KMS-11 (cell line): Measurements from ENCODE around the gene SEC11A.

Experiments
- H2AFZ ChIP-seq: fragments of 200-600 bp; sonication (generic); 2 replicates; pipeline ENCODE4 v1.6.1; 2016; ENCODE audit warnings: antibody characterized with exemption, mixed run types, low read depth
- H3K27ac ChIP-seq: fragments of 200-600 bp; sonication (generic); 2 replicates; pipeline ENCODE4 v1.6.1; 2016; ENCODE audit warnings: mild to moderate bottlenecking, mixed run types
- H3K27me3 ChIP-seq: fragments of 200-600 bp; sonication (generic); 2 replicates; pipeline ENCODE4 v1.6.1; 2017; ENCODE audit warnings: mild to moderate bottlenecking, low read depth, mixed run types, moderate library complexity; ENCODE audit not compliant: insufficient read depth
- H3K36me3 ChIP-seq: fragments of 200-600 bp; sonication (generic); 2 replicates; pipeline ENCODE4 v1.6.1; 2017; ENCODE audit warnings: mild to moderate bottlenecking, mixed run types; ENCODE audit not compliant: insufficient read depth
- H3K4me1 ChIP-seq: fragments of 200-600 bp; sonication (generic); 2 replicates; pipeline ENCODE4 v1.6.1; 2016; ENCODE audit warnings: mild to moderate bottlenecking, low read depth, mixed run types; ENCODE audit not compliant: poor library complexity, severe bottlenecking
- H3K4me2 ChIP-seq: fragments of 200-600 bp; sonication (generic); 2 replicates; pipeline ENCODE4 v1.7.0; 2016; ENCODE audit warnings: mild to moderate bottlenecking, mixed run types
- H3K4me3 ChIP-seq: fragments of 200-600 bp; sonication (generic); IDR thresholded peaks from 2 replicates; pipeline ENCODE4 v1.6.1; 2017; ENCODE audit warnings: low read depth, low read length, mixed read lengths; ENCODE audit not compliant: insufficient read depth
- H3K79me2 ChIP-seq: fragments of 200-600 bp; sonication (generic); 2 replicates; pipeline ENCODE4 v1.6.1; 2016; ENCODE audit warnings: low read depth, mixed run types; ENCODE audit not compliant: insufficient read depth
- H3K9ac ChIP-seq: fragments of 200-600 bp; sonication (generic); 2 replicates; pipeline ENCODE4 v1.6.1; 2016; ENCODE audit warnings: mild to moderate bottlenecking, mixed run types
- H4K20me1 ChIP-seq: fragments of 200-600 bp; sonication (generic); 2 replicates; pipeline ENCODE4 v1.6.1; 2016; ENCODE audit warnings: mild to moderate bottlenecking, mixed run types; ENCODE audit not compliant: insufficient read depth
- CTCF ChIP-seq: fragments of 200-600 bp; sonication (generic); conservative IDR thresholded peaks from 2 replicates; pipeline ENCODE4 v1.6.1; 2017; ENCODE audit warnings: low read depth, mild to moderate bottlenecking, antibody characterized with exemption, low read length, moderate library complexity, mixed read lengths

Gene SEC11A

GRCh38 chr15:84762840-84763572 is 47.1 kb upstream of the SEC11A start:
- H3K79me2 ChIP-seq: peaks cover 75% of the 10 kb centered on the region
- no peak overlapping the region for H3K9ac ChIP-seq
- peaks cover 62% of the 10 kb centered on the region for H3K4me1 ChIP-seq
- H2AFZ ChIP-seq: no peak overlapping the region
- no peak overlapping the region for H3K27ac ChIP-seq
- H3K36me3 ChIP-seq: no peaks in the 10 kb centered on the region
- no peak overlapping the region for H3K4me3 ChIP-seq
- H3K27me3 ChIP-seq: no peaks in the 10 kb centered on the region
- H4K20me1 ChIP-seq: peaks cover 26% of the 10 kb centered on the region
- no peak overlapping the region; the same call in 1 of the 2 replicates for H3K4me2 ChIP-seq
- no peak for TF ChIP-seq CTCF

- TF ChIP-seq CTCF: no peak
- peak overlapping the region; percentile 48; the same call in 1 of the 2 replicates for H3K27ac ChIP-seq
Observed at GRCh38 chr15:84761607-84762131, 45.7 kb upstream of the SEC11A start.

GRCh38 chr15:84760219-84760618 is 44.3 kb upstream of the SEC11A start:
- Histone ChIP-seq H3K27ac (peak overlapping the region; percentile 48; the same call in 1 of the 2 replicates), H3K4me3 (no peak overlapping the region), H4K20me1 (peaks cover 37% of the 10 kb centered on the region), H3K36me3 (no peaks in the 10 kb centered on the region), H3K4me2 (peak overlapping the region; percentile 19), H3K79me2 (peaks cover 91% of the 10 kb centered on the region), H3K9ac (no peak overlapping the region), H3K27me3 (no peaks in the 10 kb centered on the region), H3K4me1 (peaks cover 73% of the 10 kb centered on the region), H2AFZ (no peak overlapping the region)
- TF ChIP-seq CTCF: no peak

More at GRCh38 chr15:84761607-84762131, 45.7 kb upstream of the SEC11A start:
- H3K9ac ChIP-seq: peak overlapping the region; percentile 0; the same call in 1 of the 2 replicates
- H3K4me1 ChIP-seq: peaks cover 67% of the 10 kb centered on the region
- H3K36me3 ChIP-seq: no peaks in the 10 kb centered on the region
- no peaks in the 10 kb centered on the region for H3K27me3 ChIP-seq
- peak overlapping the region; percentile 19 for H3K4me2 ChIP-seq
- H3K4me3 ChIP-seq: no peak overlapping the region
- H4K20me1 ChIP-seq: peaks cover 26% of the 10 kb centered on the region
- no peak overlapping the region for H2AFZ ChIP-seq
- H3K79me2 ChIP-seq: peaks cover 82% of the 10 kb centered on the region

- peak overlapping the region; percentile 5; the same call in 1 of the 2 replicates for H3K4me2 ChIP-seq
- no peak overlapping the region for H3K27ac ChIP-seq
- peaks cover 99% of the 10 kb centered on the region for H3K79me2 ChIP-seq
- no peak for TF ChIP-seq CTCF
- H3K36me3 ChIP-seq: no peaks in the 10 kb centered on the region
- no peaks in the 10 kb centered on the region for H3K27me3 ChIP-seq
- H3K9ac ChIP-seq: no peak overlapping the region
- H2AFZ ChIP-seq: no peak overlapping the region
- H3K4me3 ChIP-seq: no peak overlapping the region
- peaks cover 37% of the 10 kb centered on the region for H4K20me1 ChIP-seq
- H3K4me1 ChIP-seq: peaks cover 76% of the 10 kb centered on the region
Observed at GRCh38 chr15:84759018-84759417, 43.1 kb upstream of the SEC11A start.
